Subcutaneous abdominal adipose tissue (tissue), 5 donors: ENCODE results near the gene BTAF1.
"Not testable (repeated sequence)": the region's sequence is repeated elsewhere in the genome, so short reads cannot be mapped to it uniquely, and the experiment has no call there.

Experiments
- H3K27ac ChIP-seq: one replicate; pipeline ENCODE4 v1.7.0; 2013; ENCODE audit warnings: low read depth, mild to moderate bottlenecking, inconsistent platforms, low read length, moderate library complexity
- H3K27me3 ChIP-seq, 5 donors: one replicate each; pipeline ENCODE4 v1.7.0; 2013; ENCODE audit warnings: low read length in 5 of 5, inconsistent platforms in 1 of 5; ENCODE audit not compliant: control insufficient read depth in 5 of 5, insufficient read depth in 4 of 5
- H3K36me3 ChIP-seq, 5 donors: one replicate each; pipeline ENCODE4 v1.7.0; 2013; ENCODE audit warnings: low read length in 5 of 5; ENCODE audit not compliant: control insufficient read depth in 5 of 5, insufficient read depth in 5 of 5
- H3K4me1 ChIP-seq, 5 donors: one replicate each; pipeline ENCODE4 v1.7.0; 2013; ENCODE audit warnings: low read length in 5 of 5, mild to moderate bottlenecking in 3 of 5, moderate library complexity in 1 of 5; ENCODE audit not compliant: control insufficient read depth in 5 of 5, insufficient read depth in 5 of 5
- H3K4me3 ChIP-seq, 5 donors: one replicate each; pipeline ENCODE4 v1.7.0; 2013; ENCODE audit warnings: low read length in 5 of 5, low read depth in 1 of 5
- H3K9ac ChIP-seq, 5 donors: one replicate each; pipeline ENCODE4 v1.7.0; 2013; ENCODE audit warnings: low read length in 5 of 5, mild to moderate bottlenecking in 4 of 5, moderate library complexity in 3 of 5
- H3K9me3 ChIP-seq, 5 donors: one replicate each; pipeline ENCODE4 v1.7.0; 2013; ENCODE audit warnings: low read length in 5 of 5; ENCODE audit not compliant: control insufficient read depth in 5 of 5
- donor health status: healthy.
- donor health status: healthy.
- donor health status: healthy.
- donor health status: healthy.
- donor health status: healthy.

BTAF1 gene

DNA sequence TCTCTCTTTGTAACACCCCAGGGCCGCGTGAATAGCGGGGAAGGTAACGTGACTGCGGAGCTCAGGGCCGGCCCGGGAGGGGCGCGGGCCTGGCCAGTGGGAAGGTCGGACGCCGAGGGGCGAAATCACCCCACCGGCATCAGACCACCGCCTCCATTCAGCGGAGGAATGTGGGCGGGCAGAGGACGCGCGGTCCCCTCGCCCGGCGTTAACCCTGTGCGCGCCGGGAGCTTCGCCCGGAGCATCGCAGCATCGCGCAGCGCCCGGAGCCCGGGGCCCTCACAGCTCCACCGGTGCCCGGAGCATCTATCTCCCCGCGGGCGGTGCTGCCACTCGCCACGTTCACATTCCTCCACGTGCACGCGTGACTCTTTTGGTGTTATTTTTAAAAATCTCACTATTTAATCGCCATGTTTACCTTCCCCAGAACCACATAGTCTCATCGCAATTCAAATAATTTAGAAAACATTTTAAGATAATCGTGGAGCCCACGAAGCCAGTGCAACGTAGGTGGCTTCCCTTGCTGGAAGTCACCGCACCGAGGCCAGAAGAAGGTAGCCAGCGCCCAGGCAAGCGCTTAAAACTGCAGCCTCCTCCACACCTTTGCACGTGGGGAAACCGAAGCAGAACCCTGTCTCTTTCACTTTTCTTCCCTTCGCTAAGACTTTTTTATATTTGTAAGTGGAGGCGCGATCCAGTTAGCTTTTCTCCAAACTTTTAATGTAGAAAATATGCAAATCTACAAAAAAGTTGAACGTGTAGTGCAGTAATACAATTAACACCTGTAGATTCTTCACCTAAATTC lies 36.1 kb upstream of the BTAF1 start:
- Histone ChIP-seq H3K36me3 (no peaks in the 10 kb centered on the region), H3K27ac (no peak overlapping the region), H3K27me3 (no peaks in the 10 kb centered on the region), H3K9me3 (no peaks in the 10 kb centered on the region), H3K9ac (peak overlapping the region in 4 of 5 donors; percentile 51 to 61 (median 58)), H3K4me1 (peaks cover 2 to 30% (median 24%) of the 10 kb centered on the region in 5 donors), H3K4me3 (peak overlapping the region; percentile 64 to 74 (median 70))

GRCh38 chr10:91891125-91892001 lies 32.2 kb upstream of the BTAF1 start:
- H3K4me3 ChIP-seq, result no peak overlapping the region
- no peaks in the 10 kb centered on the region for H3K9me3 ChIP-seq
- no peaks in the 10 kb centered on the region for H3K36me3 ChIP-seq
- H3K9ac ChIP-seq, result no peak overlapping the region
- peaks cover 0 to 15% (median 12%) of the 10 kb centered on the region in 5 donors for H3K4me1 ChIP-seq
- H3K27ac ChIP-seq, result no peak overlapping the region
- H3K27me3 ChIP-seq, result no peaks in the 10 kb centered on the region

DNA sequence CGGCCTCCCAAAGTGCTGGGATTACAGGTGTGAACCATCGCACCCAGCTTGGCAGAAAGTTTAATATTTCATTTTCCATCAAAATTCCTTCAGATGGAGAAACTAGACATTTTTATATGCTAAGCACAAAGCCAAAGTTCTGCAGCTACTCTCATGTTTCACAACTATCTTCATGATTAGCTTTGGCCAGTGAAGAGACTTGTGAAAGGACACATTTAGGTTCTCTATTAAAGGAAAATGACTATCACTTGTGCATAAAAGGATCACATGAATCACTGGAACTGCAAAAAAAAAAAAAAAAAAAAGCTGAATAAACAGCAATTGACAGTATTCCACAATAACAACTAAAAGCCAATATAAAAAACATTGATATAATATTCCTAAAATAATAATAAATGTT lies 30.5 kb upstream of the BTAF1 start:
- no peak overlapping the region for H3K4me3 ChIP-seq
- no peak overlapping the region for H3K27ac ChIP-seq
- H3K27me3 ChIP-seq, result no peaks in the 10 kb centered on the region
- H3K9me3 ChIP-seq, result no peaks in the 10 kb centered on the region
- no peaks in the 10 kb centered on the region for H3K36me3 ChIP-seq
- H3K9ac ChIP-seq, result no peak overlapping the region
- peaks cover 0 to 4% (median under 1%) of the 10 kb centered on the region in 5 donors for H3K4me1 ChIP-seq

- H3K4me1 ChIP-seq, H3K27me3 ChIP-seq, H3K4me3 ChIP-seq, H3K36me3 ChIP-seq, H3K9me3 ChIP-seq, H3K9ac ChIP-seq, H3K27ac ChIP-seq: not testable (repeated sequence)
Measured at GRCh38 chr10:91894261-91894685, 29.3 kb upstream of the BTAF1 start.

- H3K9me3 ChIP-seq, result no peaks in the 10 kb centered on the region
- H3K27ac ChIP-seq, result no peak overlapping the region
- H3K27me3 ChIP-seq, result no peaks in the 10 kb centered on the region
- H3K4me1 ChIP-seq, result peaks cover 0 to 3% (median 0%) of the 10 kb centered on the region in 5 donors
- H3K9ac ChIP-seq, result no peak overlapping the region
- no peaks in the 10 kb centered on the region for H3K36me3 ChIP-seq
- no peak overlapping the region for H3K4me3 ChIP-seq
Measured at GRCh38 chr10:91896212-91896756, 27.3 kb upstream of the BTAF1 start.

DNA sequence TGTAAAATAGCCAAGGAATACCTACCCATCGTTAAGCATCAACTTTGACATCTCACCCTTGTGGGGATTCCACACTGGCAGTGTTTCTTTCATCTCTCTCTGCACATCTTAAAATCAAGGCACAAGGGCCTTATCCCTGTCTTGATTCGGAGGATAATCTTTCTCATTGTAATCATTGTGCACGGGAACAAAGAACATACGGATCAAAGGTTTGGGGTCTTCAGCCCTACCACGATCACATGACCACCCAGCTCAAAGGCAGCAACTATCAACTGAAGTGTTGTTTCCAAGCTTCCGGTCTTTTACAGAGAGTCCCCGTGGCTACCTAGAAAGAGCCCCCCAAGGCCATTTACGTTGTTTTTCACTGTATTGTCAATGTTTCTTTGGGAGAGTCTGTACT lies 26.1 kb upstream of the BTAF1 start:
- no peaks in the 10 kb centered on the region for H3K36me3 ChIP-seq
- H3K9ac ChIP-seq, result no peak overlapping the region
- H3K27me3 ChIP-seq, result no peaks in the 10 kb centered on the region
- no peak overlapping the region for H3K27ac ChIP-seq
- H3K4me1 ChIP-seq, result peaks cover 0 to 2% (median 0%) of the 10 kb centered on the region in 5 donors
- H3K4me3 ChIP-seq, result no peak overlapping the region
- H3K9me3 ChIP-seq, result no peaks in the 10 kb centered on the region

DNA sequence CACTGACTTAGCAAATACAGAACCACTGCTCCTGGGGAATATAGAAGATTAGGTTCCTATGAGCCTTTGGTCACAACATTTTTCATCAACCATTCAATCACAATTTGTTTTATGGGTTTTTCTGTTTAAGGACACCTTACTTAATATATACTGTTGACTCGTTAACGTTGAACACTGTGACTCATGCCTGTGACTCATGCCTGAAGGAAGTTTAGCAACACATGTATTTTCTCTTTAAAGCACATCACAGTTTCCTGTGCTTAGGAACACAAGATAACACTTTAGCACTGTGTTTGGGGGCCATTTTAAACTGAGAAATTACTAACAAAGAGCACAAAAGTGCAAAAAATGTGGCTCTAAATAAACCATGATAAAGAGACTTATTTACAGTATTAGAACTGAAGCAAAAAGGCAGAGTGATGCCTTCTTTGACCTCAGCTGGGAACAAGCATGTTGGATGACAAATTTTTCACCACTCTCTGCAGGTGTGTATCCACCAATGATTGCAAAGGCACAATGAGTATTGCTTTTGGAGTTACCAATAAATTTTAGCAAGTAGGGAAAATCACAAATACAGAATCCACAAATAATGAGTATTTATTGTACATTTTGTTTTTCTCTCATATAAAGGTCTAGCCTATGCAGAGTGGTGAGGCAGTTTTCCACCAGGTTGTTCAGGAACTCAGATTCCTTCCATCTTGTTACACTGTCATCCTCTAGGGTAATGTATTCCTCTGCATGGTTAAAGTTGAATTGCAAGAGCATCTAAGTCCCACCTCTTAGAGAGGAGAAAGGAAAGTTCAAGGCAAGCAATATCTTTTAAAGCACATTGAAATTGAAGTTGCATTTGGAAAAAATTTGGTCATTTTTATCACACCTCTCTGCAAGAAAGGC lies 21.5 kb upstream of the BTAF1 start:
- Histone ChIP-seq H3K9ac (no peak overlapping the region), H3K9me3 (no peaks in the 10 kb centered on the region), H3K27me3 (no peaks in the 10 kb centered on the region), H3K4me1 (peaks cover 0 to 5% (median 0%) of the 10 kb centered on the region in 5 donors), H3K36me3 (no peaks in the 10 kb centered on the region), H3K27ac (no peak overlapping the region), H3K4me3 (no peak overlapping the region)

DNA sequence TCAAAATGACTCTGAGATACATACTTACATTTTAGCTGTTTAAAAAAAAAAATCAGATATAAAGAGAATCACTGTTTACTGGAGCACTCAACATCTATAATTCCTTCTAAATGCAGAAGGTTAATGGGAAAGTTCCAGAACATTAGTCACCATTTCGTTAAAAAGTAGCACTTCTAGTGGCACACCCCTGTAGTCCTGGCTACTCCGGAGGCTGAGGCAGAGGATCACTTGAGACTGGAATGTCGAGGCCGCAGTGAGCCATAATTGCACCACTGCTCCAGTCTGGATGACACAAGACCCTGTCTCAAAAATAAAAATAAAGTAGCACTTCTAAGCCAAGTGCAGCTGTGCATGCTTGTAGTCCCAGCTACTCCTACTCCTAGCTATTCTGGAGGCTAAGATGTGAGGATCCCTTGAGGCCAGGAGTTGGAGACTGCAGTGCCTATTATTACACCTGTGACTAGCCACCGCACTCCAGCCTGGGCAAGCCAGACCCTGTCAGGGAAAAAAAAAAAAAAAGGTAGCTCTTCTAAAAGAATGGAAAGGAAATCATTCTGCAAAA lies 16.5 kb upstream of the BTAF1 start:
- H3K4me3 ChIP-seq, result no peak overlapping the region
- peaks cover 0 to 28% (median 21%) of the 10 kb centered on the region in 5 donors for H3K4me1 ChIP-seq
- no peaks in the 10 kb centered on the region for H3K27me3 ChIP-seq
- H3K36me3 ChIP-seq, result no peaks in the 10 kb centered on the region
- H3K9me3 ChIP-seq, result no peaks in the 10 kb centered on the region
- H3K9ac ChIP-seq, result no peak overlapping the region
- H3K27ac ChIP-seq, result no peak overlapping the region

GRCh38 chr10:91907914-91908336 lies 15.6 kb upstream of the BTAF1 start:
- Histone ChIP-seq H3K4me1 (peaks cover 0 to 22% (median 21%) of the 10 kb centered on the region in 5 donors), H3K27ac (peak overlapping the region; percentile 58), H3K9me3 (no peaks in the 10 kb centered on the region), H3K27me3 (no peaks in the 10 kb centered on the region), H3K4me3 (peak overlapping the region; percentile 74 to 90 (median 83)), H3K9ac (peak overlapping the region in 4 of 5 donors; percentile 42 to 75 (median 69)), H3K36me3 (no peaks in the 10 kb centered on the region)
